Motor neuron (in vitro differentiated cells): ENCODE measurements around the gene PPM1E. TPM values are rescaled to one million over a fixed set of nuclear protein-coding genes. Genes with fewer than 3 reads are reported as not detected.
"Not testable (repeated sequence)": the region's sequence is repeated elsewhere in the genome, so short reads cannot be mapped to it uniquely, and the experiment has no call there.

Experiments
- ATAC-seq, 8 experiments: fragments of 200-7000 bp; cut with Tn5 transposase; replicated peaks in 6 of 8; 2 replicates each; pipeline ENCODE4 v1.8.0; 2021; ENCODE audit warnings: mild to moderate bottlenecking in 8 of 8, moderate library complexity in 8 of 8
- H3K27ac ChIP-seq, 2 donors: fragments of 250-450 bp; sonication (Bioruptor Pico); 2 replicates each; pipeline ENCODE4 v1.9.0; 2021; ENCODE audit warnings: antibody characterized with exemption in 2 of 2, mild to moderate bottlenecking in 2 of 2, moderate library complexity in 1 of 2
- H3K4me1 ChIP-seq, 2 donors: fragments of 250-450 bp; sonication (Bioruptor Pico); replicated peaks in 1 of 2; 2 replicates each; pipeline ENCODE4 v1.6.1; 2021; ENCODE audit warnings: antibody characterized with exemption in 2 of 2, mild to moderate bottlenecking in 2 of 2, moderate library complexity in 1 of 2
- H3K4me3 ChIP-seq, 5 donors: fragments of 250-450 bp; sonication (Bioruptor Pico); 2 replicates each; pipeline ENCODE4 v1.9.0; 2021; ENCODE audit warnings: antibody characterized with exemption in 5 of 5, mild to moderate bottlenecking in 5 of 5, moderate library complexity in 4 of 5
- WGBS, 10 experiments: fragments of 450-650 bp; shearing (Covaris generic); methylation state at CpG; one replicate each; pipeline ENCODE4 v1.0.0; 2022; 5-methylcytosine and 5-hydroxymethylcytosine counted together
- in situ Hi-C, 9 experiments: fragments of 400-800 bp; cut with MboI; loops; one replicate each; pipeline ENCODE4 v1.15.0; 2021; ENCODE audit warnings: low sequenced_read_pairs in 9 of 9, low pct_unique_long_range_greater_than_20kb in 2 of 9; ENCODE audit not compliant: unreplicated experiment in 9 of 9
- total RNA-seq, 8 experiments: library from RNA; unstranded; fragments of 300-600 nt; gene quantifications; 2 replicates each; pipeline versions ENCODE4 v1.2.3 to v1.2.4, GENCODE V29; 2022

PPM1E gene
- total RNA-seq, 8 experiments from 2014 or later: 0.51 to 23.1 (median 15.1) TPM

- in situ Hi-C loops: no loop called here
- Histone ChIP-seq H3K27ac (peak overlapping the region; percentile 58 to 63), H3K4me1 (peaks cover 11 to 19% of the 10 kb centered on the region in 2 donors), H3K4me3 (no peak overlapping the region)
- ATAC-seq: no peak
- 0 to 80% (median 50%) methylated on average over 1 to 3 of the region's 3 CpGs; no CpG with 5 or more reads in 1 of the 10 experiments for WGBS, 10 experiments
Measured at GRCh38 chr17:58786586-58787295, 31.1 kb downstream of the PPM1E start.

DNA sequence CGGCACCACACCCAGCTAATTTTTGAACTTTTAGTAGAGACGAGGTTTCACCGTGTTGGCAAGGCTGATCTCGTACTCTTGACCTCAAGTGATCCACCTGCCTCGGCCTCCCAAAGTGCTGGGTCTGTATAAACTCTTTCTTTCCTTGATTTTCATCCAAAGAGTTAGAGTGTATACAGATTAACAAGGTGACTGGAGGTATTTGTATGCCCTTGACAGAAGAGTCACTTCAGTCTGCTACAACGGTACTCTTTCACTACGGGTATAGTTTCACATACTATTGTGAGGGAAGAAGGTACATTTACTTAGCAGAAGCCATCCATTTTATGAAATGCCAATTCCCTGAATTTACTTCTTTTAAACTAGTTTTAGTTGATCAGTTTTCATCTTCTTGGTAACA is 32.5 kb downstream of the PPM1E start:
- Histone ChIP-seq H3K27ac (no peak overlapping the region), H3K4me3 (no peak overlapping the region), H3K4me1 (peaks cover 11 to 19% of the 10 kb centered on the region in 2 donors)
- in situ Hi-C loops: no loop called here
- WGBS, 10 experiments: 80 to 100% (median 85%) methylated on average over 2 to 7 of the region's 7 CpGs; no CpG with 5 or more reads in 1 of the 10 experiments
- no peak for ATAC-seq

DNA sequence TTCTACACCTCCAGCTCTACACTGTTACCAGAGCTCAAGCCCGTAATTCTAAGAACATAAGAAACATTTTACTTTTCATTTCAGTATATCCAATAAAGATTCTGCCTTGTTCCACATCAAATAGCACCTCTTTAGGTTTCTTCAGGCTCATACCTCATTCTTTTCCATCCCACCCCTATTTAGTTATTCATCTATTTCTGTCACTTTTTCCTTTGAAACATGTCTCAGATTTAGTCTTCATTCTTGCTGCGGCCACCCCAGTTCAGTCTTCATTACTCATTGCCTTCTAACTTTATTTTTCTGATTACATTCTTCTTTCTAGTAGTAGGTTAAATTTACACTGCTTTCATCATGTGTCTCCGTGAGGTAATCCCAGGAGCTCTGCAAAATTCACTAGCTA is 33.5 kb downstream of the PPM1E start:
- no peak overlapping the region for H3K4me3 ChIP-seq
- H3K4me1 ChIP-seq: peaks cover 11 to 19% of the 10 kb centered on the region in 2 donors
- H3K27ac ChIP-seq: no peak overlapping the region
- 66 to 100% (median 87%) methylated on average over 2 to 3 of the region's 3 CpGs for WGBS, 10 experiments
- ATAC-seq: peak in 1 of 8 experiments; percentile 22
- in situ Hi-C loops: no loop called here

GRCh38 chr17:58789831-58790230 is 34.2 kb downstream of the PPM1E start:
- peaks cover 11 to 19% of the 10 kb centered on the region in 2 donors for H3K4me1 ChIP-seq
- no peak overlapping the region for H3K27ac ChIP-seq
- WGBS, 10 experiments: 33 to 100% (median 100%) methylated on average over 1 of the region's 1 CpG; no CpG with 5 or more reads in 4 of the 10 experiments
- in situ Hi-C loops: no loop called here
- no peak for ATAC-seq
- H3K4me3 ChIP-seq: no peak overlapping the region

DNA sequence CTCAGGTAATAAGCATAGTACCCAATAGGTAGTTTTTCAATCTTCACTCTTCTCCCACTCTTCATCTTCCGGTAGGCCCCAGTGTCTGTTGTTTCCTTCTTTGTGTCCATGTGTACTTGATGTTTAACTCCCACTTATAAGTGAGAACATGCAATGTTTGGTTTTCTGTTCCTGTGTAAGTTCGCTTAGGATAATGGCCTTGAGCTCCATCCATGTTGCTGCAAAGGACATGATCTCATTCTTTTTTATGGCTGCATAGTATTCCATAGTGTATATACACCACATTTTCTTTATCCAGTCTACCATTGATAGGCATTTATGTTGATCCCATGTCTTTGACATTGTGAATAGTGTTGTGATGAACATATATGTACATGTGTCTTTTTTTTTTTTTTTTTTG is 38.9 kb downstream of the PPM1E start:
- H3K27ac ChIP-seq, H3K4me1 ChIP-seq, ATAC-seq, in situ Hi-C loops, H3K4me3 ChIP-seq: not testable (repeated sequence)
- 31 to 100% (median 96%) methylated on average over 2 of the region's 2 CpGs; no CpG with 5 or more reads in 2 of the 10 experiments for WGBS, 10 experiments

- Histone ChIP-seq H3K27ac (no peak overlapping the region), H3K4me3 (no peak overlapping the region), H3K4me1 (no peaks in the 10 kb centered on the region)
- in situ Hi-C loops: no loop called here
- WGBS, 10 experiments: 0 to 100% (median 77%) methylated on average over 1 of the region's 1 CpG
- no peak for ATAC-seq
Measured at GRCh38 chr17:58802188-58802587, 46.5 kb downstream of the PPM1E start.

- H3K4me3 ChIP-seq: no peak overlapping the region
- no peak for ATAC-seq
- no peak overlapping the region for H3K27ac ChIP-seq
- WGBS, 10 experiments: 39 to 100% (median 92%) methylated on average over 4 to 5 of the region's 5 CpGs
- no peaks in the 10 kb centered on the region for H3K4me1 ChIP-seq
- in situ Hi-C loops: no loop called here
Measured at GRCh38 chr17:58806046-58806445, 50.4 kb downstream of the PPM1E start.

DNA sequence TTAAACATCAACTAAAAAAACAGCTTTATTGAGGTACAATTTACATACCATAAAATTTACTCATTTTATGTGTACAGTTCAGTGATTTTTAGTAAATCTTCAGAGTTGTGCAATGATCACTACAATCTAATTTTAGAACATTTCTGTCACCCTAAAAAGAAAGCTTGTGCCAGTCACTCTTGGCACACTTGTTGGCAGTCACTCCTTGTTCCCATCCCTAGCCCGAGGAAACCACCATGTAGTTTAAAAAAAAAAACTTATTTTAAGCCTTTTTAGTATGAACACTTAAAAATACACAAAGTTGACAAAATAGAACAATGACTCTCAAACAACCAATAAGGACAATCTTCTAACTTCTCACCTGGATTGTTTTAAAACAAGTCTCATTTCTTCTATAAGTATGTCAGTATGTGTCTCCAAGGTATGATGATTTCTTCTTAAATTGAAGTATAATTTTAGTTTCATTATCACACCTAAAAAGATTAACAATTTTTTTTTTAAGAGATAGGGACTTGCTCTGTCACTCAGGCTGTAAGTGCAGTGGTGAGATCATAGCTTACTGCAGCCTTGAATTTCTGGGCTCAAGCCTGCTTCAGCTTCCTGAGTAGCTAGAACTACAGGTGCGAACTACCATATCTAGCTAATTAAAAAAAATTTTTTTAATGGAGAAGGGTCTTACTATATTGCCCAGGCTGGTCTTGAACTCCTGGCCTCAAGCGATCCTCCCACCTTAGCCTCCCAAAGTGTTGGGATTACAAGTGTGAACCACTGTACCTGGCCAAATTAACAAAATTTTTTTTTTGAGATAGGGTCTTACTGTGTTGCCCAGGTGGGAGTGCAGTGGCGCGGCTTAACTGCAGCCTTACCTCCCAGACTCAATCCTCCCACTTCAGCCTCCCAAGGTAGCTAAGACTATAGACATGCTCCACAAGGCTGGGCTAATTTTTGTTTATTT is 53.2 kb downstream of the PPM1E start:
- Histone ChIP-seq H3K4me3 (no peak overlapping the region), H3K4me1 (no peaks in the 10 kb centered on the region), H3K27ac (no peak overlapping the region)
- ATAC-seq: no peak
- WGBS, 10 experiments: 41 to 100% (median 79%) methylated on average over 2 to 5 of the region's 5 CpGs; no CpG with 5 or more reads in 1 of the 10 experiments
- in situ Hi-C loops: no loop called here

DNA sequence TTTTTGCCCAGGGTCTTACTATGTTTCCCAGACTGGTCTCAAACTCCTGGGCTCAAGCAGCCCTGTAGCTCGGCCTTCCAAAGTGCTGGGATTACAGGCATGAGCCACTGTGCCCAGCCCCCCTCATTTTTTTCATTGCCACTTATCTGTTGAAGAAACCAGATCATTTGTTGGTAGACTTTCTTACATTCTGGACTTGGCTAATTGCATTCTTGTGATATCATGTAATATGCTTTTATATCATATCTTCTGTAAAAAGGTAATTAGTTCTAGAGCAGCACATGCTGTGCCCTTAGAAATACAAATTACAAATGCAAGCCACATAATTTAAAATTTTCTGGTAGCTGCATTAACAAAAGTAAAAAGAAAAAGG is 53.9 kb downstream of the PPM1E start:
- in situ Hi-C loops: no loop called here

DNA sequence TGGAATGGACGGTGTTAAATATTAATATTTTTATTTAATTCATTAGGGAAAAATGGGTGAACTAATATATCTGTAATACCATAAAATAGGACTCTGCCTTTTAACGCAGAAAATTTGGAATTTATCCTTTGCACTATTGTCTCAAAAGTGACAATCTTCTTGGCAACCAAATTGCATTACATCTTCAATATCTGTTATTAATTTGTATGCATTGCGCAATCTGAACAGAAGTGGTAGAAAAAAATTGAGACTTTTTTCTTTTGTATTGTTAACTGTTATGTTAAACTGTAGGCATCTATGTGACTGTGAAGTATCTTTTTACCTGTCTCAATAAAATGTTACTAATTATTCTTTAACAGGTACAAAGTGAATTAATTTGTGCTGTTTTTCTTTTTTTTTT is 55.6 kb downstream of the PPM1E start:
- ATAC-seq: no peak
- Histone ChIP-seq H3K4me1 (no peaks in the 10 kb centered on the region), H3K27ac (no peak overlapping the region), H3K4me3 (no peak overlapping the region)
- 19 to 100% (median 88%) methylated on average over 1 to 3 of the region's 3 CpGs for WGBS, 10 experiments
- in situ Hi-C loops: no loop called here

More for the DNA sequence above, 53.9 kb downstream of the PPM1E start:
- 40 to 100% (median 92%) methylated on average over 1 of the region's 1 CpG; no CpG with 5 or more reads in 4 of the 10 experiments for WGBS, 10 experiments
- H3K4me3 ChIP-seq: no peak overlapping the region
- no peak for ATAC-seq
- H3K27ac ChIP-seq: no peak overlapping the region
- H3K4me1 ChIP-seq: no peaks in the 10 kb centered on the region

- ATAC-seq: no peak
- no peak overlapping the region for H3K4me3 ChIP-seq
- in situ Hi-C loops: no loop called here
- no peaks in the 10 kb centered on the region for H3K4me1 ChIP-seq
- no peak overlapping the region for H3K27ac ChIP-seq
Measured at GRCh38 chr17:58813712-58814111, 58.1 kb downstream of the PPM1E start.

- in situ Hi-C loops: no loop called here
- Histone ChIP-seq H3K4me3 (no peak overlapping the region), H3K4me1 (peaks cover 0 to 16% of the 10 kb centered on the region in 2 donors), H3K27ac (no peak overlapping the region)
- 17 to 100% (median 89%) methylated on average over 1 to 4 of the region's 4 CpGs; no CpG with 5 or more reads in 3 of the 10 experiments for WGBS, 10 experiments
- ATAC-seq: no peak
Measured at GRCh38 chr17:58818654-58819053, 63.0 kb downstream of the PPM1E start.
